HG03442 (cell line): ENCODE measurements around the gene ROM1.
A peak's percentile ranks its signal among the peaks of the same experiment; 100 is the strongest.
"Not testable (repeated sequence)": the region's sequence is repeated elsewhere in the genome, so short reads cannot be mapped to it uniquely, and the experiment has no call there.

Source experiments
- ATAC-seq: cut with Tn5 transposase; IDR thresholded peaks from one replicate; pipeline ENCODE4 v1.9.1; 2021; ENCODE audit warnings: mild to moderate bottlenecking, moderate library complexity; ENCODE audit not compliant: unreplicated experiment

The ROM1 gene

GRCh38 chr11:62648185-62648966, 35.3 kb downstream of the ROM1 start:
- no peak for ATAC-seq

GRCh38 chr11:62648967-62649364, 35.9 kb downstream of the ROM1 start:
- ATAC-seq, result no peak

GRCh38 chr11:62649486-62649885, 36.4 kb downstream of the ROM1 start:
- ATAC-seq, result no peak

GRCh38 chr11:62650283-62650682, 37.2 kb downstream of the ROM1 start:
- ATAC-seq, result not testable (repeated sequence)

GRCh38 chr11:62652161-62653006, 39.3 kb downstream of the ROM1 start:
- no peak for ATAC-seq

- no peak for ATAC-seq
Measured at GRCh38 chr11:62654297-62654696, 41.2 kb downstream of the ROM1 start.

- no peak for ATAC-seq
Measured at GRCh38 chr11:62656796-62657429, 43.9 kb downstream of the ROM1 start.

GRCh38 chr11:62664405-62665074, 51.5 kb downstream of the ROM1 start:
- peak; percentile 25 for ATAC-seq
